ENCODE data around the gene MARCKSL1. TPM values are rescaled to one million over a fixed set of nuclear protein-coding genes. Genes with fewer than 3 reads are reported as not detected.
"Not testable (repeated sequence)": the region's sequence is repeated elsewhere in the genome, so short reads cannot be mapped to it uniquely, and the experiment has no call there.

MARCKSL1 gene
- total RNA-seq, 1 donor = 16.6 TPM

GRCh38 chr1:32303997-32304622 is 31.9 kb downstream of the MARCKSL1 start:
- TF ChIP-seq CTCF (IDR thresholded peaks at IDR 0.05; ENCODE audit: extremely low read depth, low read depth, low read length) = no peak
- Histone ChIP-seq H3K27ac (ENCODE audit: low read depth, low read length) (no peak overlapping the region), H3K4me3 (ENCODE audit: insufficient read depth, low read length) (no peak overlapping the region), H3K4me2 (ENCODE audit: insufficient read depth, low read length) (no peak overlapping the region), H3K27me3 (ENCODE audit: insufficient read depth, low read length) (no peaks in the 10 kb centered on the region), H2AFZ (ENCODE audit: low read length) (no peak overlapping the region), H3K36me3 (ENCODE audit: insufficient read depth, low read length) (peaks cover 26% of the 10 kb centered on the region), H3K79me2 (ENCODE audit: insufficient read depth, low read length) (peaks cover 22% of the 10 kb centered on the region), H4K20me1 (ENCODE audit: insufficient read depth, low read length) (peaks cover 18% of the 10 kb centered on the region), H3K4me1 (ENCODE audit: insufficient read depth, low read length) (peaks cover 21% of the 10 kb centered on the region), H3K9me3 (ENCODE audit: low read depth, low read length) (no peaks in the 10 kb centered on the region)
- DNase-seq (ENCODE audit: insufficient read length, low spot score, missing footprints) = peak; percentile 11

GRCh38 chr1:32303358-32303757 is 32.7 kb downstream of the MARCKSL1 start:
- Histone ChIP-seq H3K4me2 (ENCODE audit: insufficient read depth, low read length) (no peak overlapping the region), H2AFZ (ENCODE audit: low read length) (no peak overlapping the region), H3K79me2 (ENCODE audit: insufficient read depth, low read length) (peaks cover 21% of the 10 kb centered on the region), H3K4me1 (ENCODE audit: insufficient read depth, low read length) (peaks cover 21% of the 10 kb centered on the region), H3K4me3 (ENCODE audit: insufficient read depth, low read length) (no peak overlapping the region), H3K36me3 (ENCODE audit: insufficient read depth, low read length) (peaks cover 26% of the 10 kb centered on the region), H3K27ac (ENCODE audit: low read depth, low read length) (no peak overlapping the region), H3K9me3 (ENCODE audit: low read depth, low read length) (no peaks in the 10 kb centered on the region), H4K20me1 (ENCODE audit: insufficient read depth, low read length) (peaks cover 18% of the 10 kb centered on the region), H3K27me3 (ENCODE audit: insufficient read depth, low read length) (no peaks in the 10 kb centered on the region)
- no peak for DNase-seq (ENCODE audit: insufficient read length, low spot score, missing footprints)
- no peak for TF ChIP-seq CTCF (IDR thresholded peaks at IDR 0.05; ENCODE audit: extremely low read depth, low read depth, low read length)

- peaks cover 23% of the 10 kb centered on the region for H4K20me1 ChIP-seq (ENCODE audit: insufficient read depth, low read length)
Measured at GRCh38 chr1:32299327-32299726, 36.7 kb downstream of the MARCKSL1 start.

GRCh38 chr1:32298211-32298610 is 37.8 kb downstream of the MARCKSL1 start:
- not testable (repeated sequence) for DNase-seq (ENCODE audit: insufficient read length, low spot score, missing footprints); H3K4me3 ChIP-seq (ENCODE audit: insufficient read depth, low read length); H2AFZ ChIP-seq (ENCODE audit: low read length); H3K4me2 ChIP-seq (ENCODE audit: insufficient read depth, low read length); H3K27ac ChIP-seq (ENCODE audit: low read depth, low read length); H3K4me1 ChIP-seq (ENCODE audit: insufficient read depth, low read length); H3K9me3 ChIP-seq (ENCODE audit: low read depth, low read length); H3K36me3 ChIP-seq (ENCODE audit: insufficient read depth, low read length); H3K27me3 ChIP-seq (ENCODE audit: insufficient read depth, low read length)
- H4K20me1 ChIP-seq (ENCODE audit: insufficient read depth, low read length) = peaks cover 23% of the 10 kb centered on the region
- H3K79me2 ChIP-seq (ENCODE audit: insufficient read depth, low read length) = peaks cover 53% of the 10 kb centered on the region

More at GRCh38 chr1:32299327-32299726, 36.7 kb downstream of the MARCKSL1 start:
- H3K4me3 ChIP-seq (ENCODE audit: insufficient read depth, low read length) = no peak overlapping the region
- H3K4me1 ChIP-seq (ENCODE audit: insufficient read depth, low read length) = peaks cover 9% of the 10 kb centered on the region
- no peak overlapping the region for H3K27ac ChIP-seq (ENCODE audit: low read depth, low read length)
- H2AFZ ChIP-seq (ENCODE audit: low read length) = no peak overlapping the region
- no peaks in the 10 kb centered on the region for H3K27me3 ChIP-seq (ENCODE audit: insufficient read depth, low read length)
- H3K79me2 ChIP-seq (ENCODE audit: insufficient read depth, low read length) = peaks cover 51% of the 10 kb centered on the region
- TF ChIP-seq CTCF (IDR thresholded peaks at IDR 0.05; ENCODE audit: extremely low read depth, low read depth, low read length) = no peak
- H3K36me3 ChIP-seq (ENCODE audit: insufficient read depth, low read length) = peaks cover 10% of the 10 kb centered on the region
- DNase-seq (ENCODE audit: insufficient read length, low spot score, missing footprints) = no peak
- no peak overlapping the region for H3K4me2 ChIP-seq (ENCODE audit: insufficient read depth, low read length)
- no peaks in the 10 kb centered on the region for H3K9me3 ChIP-seq (ENCODE audit: low read depth, low read length)

Measured in osteoblast (primary cell).